GM21528 (cell line): ENCODE data around the gene SMARCD1.

Experiments used
- ATAC-seq: cut with Tn5 transposase; IDR thresholded peaks from one replicate; pipeline ENCODE4 v1.9.1; 2021; ENCODE audit warnings: mild to moderate bottlenecking, moderate library complexity; ENCODE audit not compliant: unreplicated experiment, low FRiP score

The SMARCD1 gene

DNA sequence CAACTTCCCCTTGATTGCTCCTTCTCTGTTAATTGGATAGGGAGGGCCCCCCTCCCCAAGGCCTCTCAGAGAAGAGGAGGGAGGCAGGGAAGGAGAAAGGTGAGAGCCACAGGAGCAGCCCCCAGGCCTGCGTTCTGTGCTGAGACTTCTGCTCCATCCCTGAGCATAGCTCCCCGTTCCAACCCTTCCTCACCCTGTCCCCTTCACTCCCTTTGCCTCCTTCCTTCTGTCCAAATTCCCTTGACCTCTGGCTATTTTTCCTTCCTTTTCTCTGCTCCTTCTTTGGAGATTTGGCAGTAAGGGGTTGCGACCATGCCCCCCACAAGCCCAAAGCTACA is 28.5 kb upstream of the SMARCD1 start:
- ATAC-seq = no peak

DNA sequence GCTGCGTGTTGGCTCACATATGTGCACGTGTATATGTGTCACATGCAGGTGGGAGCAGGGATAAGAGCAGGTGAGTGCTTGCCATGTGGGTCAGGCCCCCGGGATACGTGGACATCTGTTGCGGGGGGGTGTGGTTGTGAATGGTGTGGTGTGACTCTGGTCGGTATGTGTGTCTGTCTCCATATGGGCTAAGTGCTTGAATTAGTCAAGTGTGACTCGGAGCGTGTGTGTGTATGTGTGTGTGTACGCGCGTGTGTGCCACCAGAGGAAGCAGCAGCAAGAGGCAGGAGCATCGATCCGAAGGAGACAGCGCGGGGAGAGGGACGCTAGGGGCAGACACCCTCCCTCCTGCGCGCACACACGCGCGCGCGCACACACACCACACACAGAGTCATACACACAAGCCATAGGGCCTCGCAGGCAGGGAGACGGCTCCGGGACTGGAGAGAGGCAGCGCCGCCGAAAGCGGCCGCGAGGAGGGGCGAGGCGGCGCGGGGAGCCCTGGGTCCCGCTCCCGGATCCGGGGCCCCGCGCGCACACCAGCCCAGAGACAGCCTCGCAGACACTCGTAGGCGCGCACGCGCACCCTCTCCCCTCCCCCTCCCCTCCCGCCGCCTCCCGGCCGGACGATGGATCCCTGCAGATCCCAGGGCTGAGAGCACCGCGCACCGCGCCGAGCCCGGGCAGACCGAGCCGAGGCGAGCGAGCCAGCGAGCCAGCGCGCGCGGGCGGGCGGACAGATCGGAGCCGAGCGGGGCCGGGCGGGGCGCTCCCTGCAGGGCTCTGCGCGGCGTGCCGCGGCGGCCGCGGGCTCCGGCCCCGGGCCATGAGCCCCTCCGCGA is 27.9 kb upstream of the SMARCD1 start, which contains the start of gene ASIC1:
TSS of gene ASIC1 (plus strand) at position 597 of the 842 bp plus-strand sequence. CDS start 1,171 bp downstream, outside the sequence.
- ATAC-seq = no peak

DNA sequence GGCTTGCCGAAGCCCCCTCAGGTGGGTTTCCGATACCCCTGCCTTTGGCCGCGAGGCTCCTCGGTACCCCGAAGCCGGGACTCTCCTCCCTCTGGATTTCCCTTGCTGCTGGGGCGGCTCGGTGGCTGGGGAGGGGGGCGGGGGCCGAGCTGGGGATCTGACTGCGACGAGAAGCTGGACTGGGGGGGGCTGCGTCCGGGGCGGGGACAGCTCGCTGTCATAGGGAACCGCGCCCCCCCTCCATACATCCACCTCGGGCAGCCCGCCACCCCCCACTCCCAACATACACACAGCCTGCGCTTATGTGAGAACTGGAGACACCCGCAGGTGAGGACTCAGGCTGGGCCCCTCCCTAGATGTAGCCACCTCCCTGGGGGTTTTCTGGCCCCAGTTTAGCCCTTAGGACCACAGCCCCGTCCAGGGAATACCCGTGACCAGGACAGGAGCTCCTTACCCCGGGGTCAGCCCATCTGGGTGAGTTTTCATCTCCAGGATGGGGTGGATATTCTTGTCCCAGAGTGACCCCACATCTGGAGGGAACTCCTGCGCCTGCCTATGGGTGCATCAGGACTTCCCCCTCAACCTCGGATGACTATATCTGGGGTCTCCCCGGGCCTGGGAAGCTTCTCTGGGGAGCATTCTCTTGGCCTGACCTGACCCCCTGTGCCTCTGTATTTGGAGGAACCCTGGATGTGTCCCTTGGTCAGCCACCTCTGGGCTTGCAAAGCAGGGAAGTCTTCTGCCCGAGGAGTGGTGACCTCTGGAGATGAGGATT is 27.1 kb upstream of the SMARCD1 start:
- ATAC-seq = no peak

DNA sequence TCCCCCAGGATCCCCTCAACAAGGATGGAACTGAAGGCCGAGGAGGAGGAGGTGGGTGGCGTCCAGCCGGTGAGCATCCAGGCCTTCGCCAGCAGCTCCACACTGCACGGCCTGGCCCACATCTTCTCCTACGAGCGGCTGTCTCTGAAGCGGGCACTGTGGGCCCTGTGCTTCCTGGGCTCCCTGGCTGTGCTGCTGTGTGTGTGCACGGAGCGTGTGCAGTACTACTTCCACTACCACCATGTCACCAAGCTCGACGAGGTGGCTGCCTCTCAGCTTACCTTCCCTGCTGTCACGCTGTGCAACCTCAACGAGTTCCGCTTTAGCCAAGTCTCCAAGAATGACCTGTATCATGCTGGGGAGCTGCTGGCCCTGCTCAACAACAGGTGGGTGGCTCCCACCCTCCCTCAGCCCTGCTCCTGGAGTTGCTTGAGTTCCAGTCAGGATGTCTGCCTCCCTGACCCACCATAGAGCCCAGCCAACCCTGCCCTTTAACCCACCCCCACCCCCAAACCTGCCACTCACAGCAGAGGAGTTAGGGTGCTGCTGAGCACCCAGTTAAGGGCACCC is 26.3 kb upstream of the SMARCD1 start:
- no peak for ATAC-seq

DNA sequence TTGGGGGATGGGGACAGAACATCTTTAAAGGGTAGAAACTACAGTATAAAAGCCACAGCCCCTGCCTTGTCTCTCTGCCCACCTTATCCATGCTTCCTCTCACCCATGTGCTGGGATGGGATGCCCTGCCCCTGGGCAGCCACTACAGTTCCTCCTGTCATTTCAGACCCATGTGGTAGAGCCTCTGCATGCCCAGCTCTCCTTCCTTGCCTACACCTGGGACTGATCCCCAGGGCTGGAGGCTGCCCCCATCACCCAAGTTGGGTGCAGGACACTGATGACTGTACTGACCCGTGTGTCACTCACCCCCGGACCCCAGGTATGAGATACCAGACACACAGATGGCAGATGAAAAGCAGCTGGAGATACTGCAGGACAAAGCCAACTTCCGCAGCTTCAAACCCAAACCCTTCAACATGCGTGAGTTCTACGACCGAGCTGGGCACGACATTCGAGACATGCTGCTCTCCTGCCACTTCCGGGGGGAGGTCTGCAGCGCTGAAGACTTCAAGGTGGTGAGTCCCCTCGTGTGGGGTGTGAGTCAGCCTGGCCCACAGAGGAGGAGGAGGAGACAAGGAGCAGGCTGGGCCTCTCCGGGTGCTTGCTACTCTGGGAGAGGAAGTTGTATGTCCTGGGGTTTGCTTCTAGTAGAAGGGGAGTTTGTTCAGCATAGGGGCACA is 25.6 kb upstream of the SMARCD1 start:
- ATAC-seq = no peak

DNA sequence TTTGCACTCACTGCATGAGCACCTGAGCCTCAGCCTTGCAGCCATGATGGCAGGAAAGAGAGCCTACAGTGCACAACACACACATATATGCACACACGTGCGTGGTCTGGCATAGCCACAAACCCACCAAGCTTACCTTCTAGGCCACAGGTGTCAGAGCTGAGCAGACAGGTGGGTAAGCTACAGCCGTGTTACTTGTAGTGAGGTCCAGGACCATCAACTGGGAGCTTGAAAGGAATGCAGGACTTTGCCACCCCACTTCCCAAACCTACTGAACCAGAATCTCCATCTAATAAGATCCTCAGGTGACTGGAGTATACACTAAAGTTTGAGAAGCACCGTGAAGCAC is 25.0 kb upstream of the SMARCD1 start:
- ATAC-seq = no peak

DNA sequence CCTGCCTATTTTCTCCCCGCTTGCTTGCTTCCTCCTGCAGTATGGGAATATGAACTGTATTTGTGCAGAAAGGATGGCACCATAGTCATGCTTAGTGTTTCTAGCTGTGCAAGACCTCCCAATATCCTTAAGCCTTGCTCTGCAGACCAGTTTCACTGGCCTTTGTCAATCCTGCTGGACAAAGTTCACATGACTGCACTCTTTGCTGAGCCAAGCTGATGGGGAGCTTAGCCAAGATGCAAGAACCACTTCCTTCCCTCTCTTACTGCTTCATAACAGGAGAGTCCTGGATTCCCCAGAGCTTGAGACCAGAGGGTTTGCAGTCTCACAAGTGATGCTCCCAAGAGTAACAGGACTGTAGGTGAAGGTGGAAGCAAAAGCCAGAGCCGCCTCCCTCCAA is 24.0 kb upstream of the SMARCD1 start:
- ATAC-seq = no peak

DNA sequence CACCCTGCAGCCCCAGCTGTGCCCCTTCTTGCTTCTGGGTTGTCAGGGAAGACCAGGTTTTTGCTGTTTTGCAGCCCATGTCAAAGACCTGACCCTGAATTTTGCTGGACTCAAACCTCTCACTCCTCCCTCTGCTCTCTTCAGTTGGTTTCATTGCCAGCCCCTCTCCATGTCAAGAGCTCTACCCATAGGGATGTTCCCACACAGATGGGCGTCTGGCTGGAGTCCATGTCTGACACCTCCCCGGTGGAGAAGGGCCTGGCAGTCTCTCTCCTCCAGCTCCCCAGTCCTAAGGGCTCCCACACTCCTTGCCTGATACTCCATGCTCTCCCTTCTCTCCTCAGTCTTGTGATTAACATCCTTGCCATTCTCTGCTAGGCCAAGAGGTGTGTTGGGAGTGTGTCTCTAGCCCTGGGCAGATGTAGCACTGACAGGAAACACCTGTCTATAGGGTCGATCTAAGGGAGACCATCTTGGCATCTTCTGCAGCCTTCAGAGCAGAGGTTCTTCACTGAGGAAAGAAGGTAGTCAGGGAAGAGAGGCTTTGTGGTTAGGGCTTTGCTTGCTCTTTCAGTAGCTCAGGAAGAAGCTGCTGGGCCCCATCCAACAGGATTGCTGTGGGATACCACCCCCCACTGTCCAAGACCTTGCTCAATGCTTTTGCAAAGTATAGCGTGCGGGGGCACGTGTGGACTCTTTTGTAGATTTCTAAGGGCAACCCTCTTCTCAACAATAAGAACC is 23.0 kb upstream of the SMARCD1 start:
- no peak for ATAC-seq

DNA sequence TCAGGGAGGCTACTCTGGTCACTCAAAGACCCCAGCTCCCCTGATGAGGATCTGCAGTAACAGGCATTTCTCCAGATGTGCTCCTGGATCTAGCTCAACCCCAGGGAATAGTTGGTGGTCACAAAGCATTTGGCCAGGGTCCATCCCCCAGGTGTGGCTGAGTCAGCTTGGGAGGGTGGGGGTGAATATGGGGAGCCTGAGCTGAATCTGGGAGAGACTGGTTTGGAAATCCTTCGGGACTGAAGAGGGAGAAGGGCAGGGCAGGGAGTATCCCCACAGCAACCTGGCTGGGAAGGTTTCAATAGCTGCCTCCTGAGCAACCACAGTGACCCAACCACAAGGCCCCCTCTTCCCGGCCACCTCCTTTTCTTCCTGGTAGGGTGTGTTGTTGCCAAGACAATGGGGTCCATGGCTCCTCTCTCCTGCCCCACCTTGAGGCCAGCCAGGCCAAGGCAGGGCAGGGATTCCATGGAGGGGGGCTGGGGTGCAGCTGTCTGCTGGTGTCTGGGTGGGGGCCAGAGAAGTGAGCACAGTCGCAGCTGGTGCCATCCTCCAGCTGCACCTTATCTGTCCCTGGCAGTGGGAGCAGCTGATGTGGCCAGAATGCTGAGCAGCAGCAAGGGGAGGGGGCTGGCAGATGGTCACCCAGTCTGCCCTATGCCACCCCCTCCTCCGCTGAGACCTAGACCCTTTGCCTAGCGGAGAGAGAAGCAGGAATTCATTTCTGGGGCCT is 22.2 kb upstream of the SMARCD1 start:
- no peak for ATAC-seq

DNA sequence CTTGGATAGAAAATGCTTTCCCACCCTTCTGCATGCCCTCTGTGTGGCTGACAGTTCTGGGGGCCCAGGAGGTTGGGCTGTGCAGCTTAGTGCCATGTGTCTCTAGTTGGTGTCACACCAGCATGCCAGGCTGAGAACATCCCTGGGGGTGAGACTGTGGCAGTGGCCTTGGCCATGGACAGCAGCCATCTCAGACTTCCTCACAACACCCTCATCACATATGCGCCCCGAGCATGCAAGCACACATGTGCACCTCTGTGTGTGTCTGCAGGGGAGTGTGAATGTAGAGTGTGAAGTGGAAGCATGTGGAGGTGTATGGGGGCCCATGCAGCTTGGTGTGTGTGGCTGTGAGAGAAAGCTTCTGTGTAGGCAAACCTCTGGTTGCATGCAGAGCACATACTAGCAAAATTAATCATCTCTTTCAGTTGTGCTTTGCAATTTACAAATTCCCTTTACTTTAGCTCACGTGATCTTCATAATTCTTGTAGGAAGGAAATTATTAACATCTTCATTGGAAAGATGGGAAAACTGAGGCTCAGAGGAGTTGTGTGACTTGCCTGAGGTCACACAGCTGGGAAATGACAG is 19.3 kb upstream of the SMARCD1 start:
- ATAC-seq = no peak

DNA sequence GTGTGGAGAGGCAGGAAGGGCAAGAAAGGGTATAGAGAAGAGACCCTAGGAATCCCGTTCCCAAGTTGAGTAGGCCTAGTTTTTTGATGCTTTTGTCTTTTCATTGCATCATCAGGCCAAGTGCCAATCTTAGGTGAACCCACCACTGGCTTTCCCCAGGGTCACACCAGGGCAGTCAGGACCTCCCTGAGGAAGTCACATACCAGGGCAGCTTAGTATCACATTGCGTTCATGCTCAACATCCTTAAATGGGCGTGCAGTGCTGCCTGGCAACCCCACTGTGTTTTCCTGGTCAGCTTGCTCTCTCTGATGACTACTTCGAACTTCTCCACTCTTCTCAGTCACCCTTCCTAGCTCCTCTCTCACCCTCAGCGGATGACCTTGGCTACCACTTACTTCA is 18.7 kb upstream of the SMARCD1 start:
- no peak for ATAC-seq

DNA sequence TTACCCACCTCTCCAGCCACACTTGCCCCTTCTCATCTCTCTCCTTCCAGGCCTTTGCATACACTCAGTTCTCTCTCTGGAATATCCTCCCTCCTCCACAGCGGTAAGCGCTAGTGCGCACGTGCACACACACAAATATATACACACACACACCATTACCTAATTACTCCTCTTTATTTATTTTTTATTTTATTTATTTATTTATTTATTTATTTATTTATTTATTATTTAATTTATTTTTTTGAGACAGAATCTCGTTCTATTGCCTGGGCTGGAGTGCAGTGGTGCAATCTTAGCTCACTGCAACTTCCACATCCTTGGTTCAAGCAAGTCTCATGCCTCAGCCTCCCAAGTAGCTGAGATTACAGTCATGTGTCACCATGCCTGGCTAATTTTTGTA is 16.1 kb upstream of the SMARCD1 start:
- ATAC-seq = no peak

DNA sequence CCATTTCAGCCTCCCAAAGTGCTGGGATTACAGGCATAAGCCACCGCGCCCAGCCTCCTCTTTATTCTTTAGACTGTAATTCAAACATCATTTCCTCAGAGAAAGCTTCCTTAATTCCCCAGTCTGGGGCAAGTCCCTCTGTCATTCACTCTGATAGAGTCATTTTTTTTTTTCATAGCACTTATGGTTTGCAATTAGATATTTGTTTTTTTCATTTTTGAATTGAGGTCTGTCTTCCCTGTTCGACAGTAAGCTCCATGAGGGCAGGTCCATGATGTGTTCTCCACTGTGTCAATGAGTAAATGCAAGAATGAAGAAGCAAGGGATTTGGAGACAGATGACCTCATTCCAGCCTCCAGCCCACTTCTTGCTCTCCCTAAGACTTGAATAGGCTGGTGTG is 15.6 kb upstream of the SMARCD1 start:
- ATAC-seq = no peak

DNA sequence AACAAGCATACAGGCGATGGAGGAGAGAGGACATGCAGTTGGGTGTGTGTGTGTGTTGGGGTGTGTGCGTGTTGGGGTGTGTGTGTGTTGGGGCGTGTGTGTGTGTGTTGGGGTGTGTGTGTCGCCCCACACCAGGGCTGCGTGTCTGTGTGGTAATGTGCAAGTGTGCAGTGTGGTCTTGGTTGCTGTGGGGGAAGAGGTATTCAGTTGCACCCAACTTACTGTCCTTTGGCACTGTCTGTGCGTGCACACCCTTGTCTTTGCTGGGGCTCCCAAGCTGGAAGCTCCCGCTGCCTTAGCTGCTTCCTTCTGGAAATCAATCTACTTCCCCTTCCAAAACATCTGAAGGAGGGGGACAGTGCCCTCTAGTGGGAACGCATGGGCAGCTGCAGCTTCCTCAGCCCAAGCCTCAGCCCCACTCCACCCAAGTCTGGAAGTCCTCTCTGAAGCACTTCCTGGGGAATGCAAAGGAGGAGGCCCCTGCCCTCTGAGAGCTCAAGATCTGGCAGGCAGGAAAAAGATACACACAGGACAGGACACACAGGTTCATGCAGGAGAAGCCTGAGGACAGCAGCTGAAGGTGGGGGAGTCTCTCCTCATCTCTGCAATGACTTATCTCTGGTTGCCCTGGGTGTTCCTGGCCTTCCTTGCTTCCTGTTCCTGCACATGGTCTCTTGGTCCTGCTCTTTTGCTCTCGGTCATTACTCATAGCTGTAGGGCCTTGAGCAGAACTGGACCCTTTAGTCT is 14.7 kb upstream of the SMARCD1 start:
- ATAC-seq = no peak

DNA sequence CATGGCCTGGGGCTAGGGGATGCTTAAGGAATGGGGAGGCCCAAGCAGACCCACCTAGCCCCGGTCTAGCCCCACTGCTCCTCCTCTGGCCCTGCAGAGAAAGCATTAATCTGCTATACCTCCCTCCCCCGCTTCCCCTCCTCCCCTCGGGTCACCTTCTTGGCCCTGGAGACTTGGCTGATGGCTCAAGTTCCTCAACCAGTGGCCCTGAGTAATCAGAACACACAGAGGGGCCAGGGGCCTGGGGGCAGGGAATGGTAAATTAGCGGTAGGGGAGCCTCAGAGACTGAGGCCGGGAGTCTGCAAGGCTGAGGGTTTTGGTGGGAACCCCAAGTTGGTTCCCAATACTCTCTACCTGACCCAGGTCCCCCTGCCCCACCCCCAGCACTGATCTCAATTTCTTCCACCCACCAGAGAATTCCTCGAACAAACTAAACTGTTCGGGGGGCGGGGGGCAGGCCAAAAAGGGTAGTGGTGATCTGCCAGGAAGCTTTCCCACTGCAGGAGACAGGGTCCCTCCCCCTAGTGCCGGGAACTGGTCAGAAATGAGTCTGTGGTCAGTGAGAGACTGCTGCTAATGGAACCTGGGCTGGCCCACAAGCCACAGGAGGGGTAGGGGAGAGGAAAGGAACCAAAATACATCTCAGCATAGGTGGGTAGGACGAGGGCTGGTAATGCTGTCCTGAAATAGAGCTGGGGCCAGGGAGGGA is 12.8 kb upstream of the SMARCD1 start:
- ATAC-seq = no peak

DNA sequence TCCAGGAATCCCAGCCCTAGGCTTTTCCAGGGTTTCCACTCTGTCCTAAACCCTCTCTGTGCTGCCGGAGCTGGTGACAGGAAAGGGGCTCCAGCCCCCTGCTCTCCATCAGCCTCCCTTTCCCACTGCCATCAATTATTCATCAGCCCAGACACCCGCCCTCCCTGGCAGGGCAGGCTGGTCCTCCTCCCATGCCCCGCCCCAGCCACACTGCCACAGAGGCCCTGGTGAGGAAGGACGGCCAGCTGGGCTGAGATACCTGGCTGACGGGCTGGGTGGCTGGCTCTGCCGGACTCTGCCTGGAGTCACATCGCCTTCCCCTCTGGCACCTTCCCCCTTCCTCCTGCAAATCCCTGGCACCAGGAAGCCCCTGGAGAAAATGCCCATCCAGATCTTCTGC is 11.9 kb upstream of the SMARCD1 start:
- no peak for ATAC-seq

DNA sequence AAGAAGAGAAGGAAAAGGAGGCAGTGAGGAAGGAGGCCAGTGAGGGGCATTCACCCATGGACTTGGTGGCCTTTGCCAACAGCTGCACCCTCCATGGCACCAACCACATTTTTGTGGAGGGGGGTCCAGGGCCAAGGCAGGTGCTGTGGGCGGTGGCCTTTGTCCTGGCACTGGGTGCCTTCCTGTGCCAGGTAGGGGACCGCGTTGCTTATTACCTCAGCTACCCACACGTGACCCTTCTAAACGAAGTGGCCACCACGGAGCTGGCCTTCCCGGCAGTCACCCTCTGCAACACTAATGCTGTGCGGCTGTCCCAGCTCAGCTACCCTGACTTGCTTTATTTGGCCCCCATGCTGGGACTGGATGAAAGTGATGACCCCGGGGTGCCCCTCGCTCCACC is 11.4 kb upstream of the SMARCD1 start:
- no peak for ATAC-seq
